ENCODE measurements around the gene ADGRG7. TPM values are rescaled to one million over a fixed set of nuclear protein-coding genes. Genes with fewer than 3 reads are reported as not detected.

ADGRG7 gene
- total RNA-seq, 2 donors from 2014 or later = not detected

- ATAC-seq (ENCODE audit: insufficient number of reproducible peaks, low FRiP score, low read depth) (no peak), DNase-seq (ENCODE audit: low spot score) (no peak)
- Histone ChIP-seq H3K4me1 (ENCODE audit: control insufficient read depth in 1 of 2, low read depth in 2 of 2) (peaks cover 0 to 6% of the 10 kb centered on the region in 2 donors), H3K4me3 (no peak overlapping the region), H3K27ac (no peak overlapping the region), H3K27me3 (replicated peaks; ENCODE audit: insufficient read depth) (no peaks in the 10 kb centered on the region), H3K9me3 (no peaks in the 10 kb centered on the region), H3K36me3 (no peaks in the 10 kb centered on the region)
- no peak for TF ChIP-seq CTCF (IDR thresholded peaks at IDR 0.05)
Observed at GRCh38 chr3:100600181-100601042, 9.0 kb upstream of the ADGRG7 start.

DNA sequence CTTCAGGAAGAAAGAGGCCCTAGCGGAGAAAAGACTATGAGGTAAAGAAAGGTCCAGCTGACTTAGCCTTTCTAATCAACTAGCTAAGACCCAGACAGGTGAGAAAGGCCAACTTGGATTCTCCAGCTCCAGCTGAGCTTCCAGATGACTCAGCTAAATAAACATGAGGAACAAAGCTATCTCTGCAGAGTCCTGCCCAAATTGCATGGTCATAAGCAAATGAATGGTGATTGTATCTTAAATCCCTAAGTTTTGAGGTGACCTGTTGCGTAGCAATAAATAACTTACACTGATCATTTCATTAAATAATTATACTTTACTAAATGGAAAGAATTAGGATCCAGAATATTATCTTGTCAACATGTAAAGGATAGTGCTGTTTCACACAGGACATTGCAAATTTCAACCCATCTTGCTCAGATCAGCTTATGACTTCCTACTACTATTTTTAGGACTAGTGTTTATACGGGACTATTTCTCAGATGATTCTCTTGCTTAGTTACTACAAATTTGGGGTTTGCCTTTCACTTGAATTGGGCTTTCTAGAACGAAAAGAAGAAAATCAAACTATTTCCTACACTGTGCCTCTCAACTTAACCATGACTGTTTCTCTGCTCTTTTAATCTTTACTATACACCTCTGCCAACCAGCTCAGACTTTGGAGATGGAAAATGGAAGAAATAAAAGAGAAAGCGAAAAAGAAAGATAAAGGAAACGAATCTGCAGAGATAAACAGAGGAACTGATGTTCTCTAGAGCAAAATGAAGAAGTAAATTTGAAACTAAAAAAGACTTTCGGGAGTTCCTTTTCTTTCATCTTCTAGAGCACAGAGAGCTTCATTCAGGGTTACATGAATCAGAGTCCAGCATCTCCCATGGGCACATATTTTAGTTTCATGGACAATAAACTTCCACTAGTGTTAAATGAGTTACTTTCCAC is 6.6 kb upstream of the ADGRG7 start:
- no peak for ATAC-seq (ENCODE audit: insufficient number of reproducible peaks, low FRiP score, low read depth)
- Histone ChIP-seq H3K4me3 (peak overlapping the region; percentile 56), H3K27me3 (replicated peaks; ENCODE audit: insufficient read depth) (no peaks in the 10 kb centered on the region), H3K27ac (no peak overlapping the region), H3K4me1 (ENCODE audit: control insufficient read depth in 1 of 2, low read depth in 2 of 2) (peaks cover 0 to 6% of the 10 kb centered on the region in 2 donors), H3K9me3 (no peaks in the 10 kb centered on the region), H3K36me3 (no peaks in the 10 kb centered on the region)
- TF ChIP-seq CTCF (IDR thresholded peaks at IDR 0.05) = no peak
- DNase-seq (ENCODE audit: low spot score) = no peak

GRCh38 chr3:100603469-100603868 is 5.9 kb upstream of the ADGRG7 start:
- H3K27ac ChIP-seq = no peak overlapping the region
- DNase-seq (ENCODE audit: low spot score) = no peak
- peaks cover 0 to 6% of the 10 kb centered on the region in 2 donors for H3K4me1 ChIP-seq (ENCODE audit: control insufficient read depth in 1 of 2, low read depth in 2 of 2)
- H3K27me3 ChIP-seq (replicated peaks; ENCODE audit: insufficient read depth) = no peaks in the 10 kb centered on the region
- H3K9me3 ChIP-seq = no peaks in the 10 kb centered on the region
- TF ChIP-seq CTCF (IDR thresholded peaks at IDR 0.05) = peak; percentile 30
- ATAC-seq (ENCODE audit: insufficient number of reproducible peaks, low FRiP score, low read depth) = no peak
- peak overlapping the region; percentile 56 for H3K4me3 ChIP-seq
- H3K36me3 ChIP-seq = no peaks in the 10 kb centered on the region

- H3K9me3 ChIP-seq = no peaks in the 10 kb centered on the region
- ATAC-seq (ENCODE audit: insufficient number of reproducible peaks, low FRiP score, low read depth) = no peak
- no peaks in the 10 kb centered on the region for H3K27me3 ChIP-seq (replicated peaks; ENCODE audit: insufficient read depth)
- H3K4me3 ChIP-seq = no peak overlapping the region
- peaks cover 0 to 6% of the 10 kb centered on the region in 2 donors for H3K4me1 ChIP-seq (ENCODE audit: control insufficient read depth in 1 of 2, low read depth in 2 of 2)
- DNase-seq (ENCODE audit: low spot score) = no peak
- H3K27ac ChIP-seq = no peak overlapping the region
- no peaks in the 10 kb centered on the region for H3K36me3 ChIP-seq
- no peak for TF ChIP-seq CTCF (IDR thresholded peaks at IDR 0.05)
Observed at GRCh38 chr3:100605358-100605757, 4.0 kb upstream of the ADGRG7 start.

All from thoracic aorta (tissue), 2 donors.